GM19099 (cell line): Measurements from ENCODE around the gene TCHH.

Experiments
- POLR2A ChIP-seq: IDR thresholded peaks from 3 replicates; pipeline ENCODE4 v1.6.1; 2011; ENCODE audit warnings: low read depth; ENCODE audit not compliant: insufficient read length; ENCODE audit errors: extremely low read depth

The TCHH gene

GRCh38 chr1:152096931-152097330 is 18.3 kb downstream of the TCHH start:
- TF ChIP-seq POLR2A: no peak

- TF ChIP-seq POLR2A: no peak
These were observed 26.1 kb downstream of the TCHH start, which contains the start of gene TCHHL1 for GRCh38 chr1:152089014-152089674. TSS of gene TCHHL1 (minus strand) at chr1:152089064. CDS start at chr1:152088143, 921 bp downstream.

GRCh38 chr1:152086760-152087159 is 28.5 kb downstream of the TCHH start:
- TF ChIP-seq POLR2A: no peak

- TF ChIP-seq POLR2A: no peak
These were observed 30.4 kb downstream of the TCHH start for GRCh38 chr1:152084853-152085252.

- no peak for TF ChIP-seq POLR2A
These were observed 36.3 kb downstream of the TCHH start for GRCh38 chr1:152078831-152079441.

- no peak for TF ChIP-seq POLR2A
These were observed 42.9 kb downstream of the TCHH start for GRCh38 chr1:152072311-152072710.

- TF ChIP-seq POLR2A: no peak
These were observed 44.1 kb downstream of the TCHH start for GRCh38 chr1:152071123-152071522.

- TF ChIP-seq POLR2A: no peak
These were observed 47.3 kb downstream of the TCHH start for GRCh38 chr1:152067929-152068328.

- TF ChIP-seq POLR2A: no peak
These were observed 48.1 kb downstream of the TCHH start for GRCh38 chr1:152067150-152067549.

- TF ChIP-seq POLR2A: no peak
These were observed 53.3 kb downstream of the TCHH start for GRCh38 chr1:152061952-152062351.
